Motor neuron (in vitro differentiated cells): ENCODE measurements around the gene CCDC33. TPM values are rescaled to one million over a fixed set of nuclear protein-coding genes. Genes with fewer than 3 reads are reported as not detected.

Source experiments
- ATAC-seq, 8 experiments: fragments of 200-7000 bp; cut with Tn5 transposase; replicated peaks in 6 of 8; 2 replicates each; pipeline ENCODE4 v1.8.0; 2021; ENCODE audit warnings: mild to moderate bottlenecking in 8 of 8, moderate library complexity in 8 of 8
- H3K27ac ChIP-seq, 2 donors: fragments of 250-450 bp; sonication (Bioruptor Pico); 2 replicates each; pipeline ENCODE4 v1.9.0; 2021; ENCODE audit warnings: antibody characterized with exemption in 2 of 2, mild to moderate bottlenecking in 2 of 2, moderate library complexity in 1 of 2
- H3K4me1 ChIP-seq, 2 donors: fragments of 250-450 bp; sonication (Bioruptor Pico); replicated peaks in 1 of 2; 2 replicates each; pipeline ENCODE4 v1.6.1; 2021; ENCODE audit warnings: antibody characterized with exemption in 2 of 2, mild to moderate bottlenecking in 2 of 2, moderate library complexity in 1 of 2
- H3K4me3 ChIP-seq, 5 donors: fragments of 250-450 bp; sonication (Bioruptor Pico); 2 replicates each; pipeline ENCODE4 v1.9.0; 2021; ENCODE audit warnings: antibody characterized with exemption in 5 of 5, mild to moderate bottlenecking in 5 of 5, moderate library complexity in 4 of 5
- WGBS, 10 experiments: fragments of 450-650 bp; shearing (Covaris generic); methylation state at CpG; one replicate each; pipeline ENCODE4 v1.0.0; 2022; 5-methylcytosine and 5-hydroxymethylcytosine counted together
- in situ Hi-C, 9 experiments: fragments of 400-800 bp; cut with MboI; loops; one replicate each; pipeline ENCODE4 v1.15.0; 2021; ENCODE audit warnings: low sequenced_read_pairs in 9 of 9, low pct_unique_long_range_greater_than_20kb in 2 of 9; ENCODE audit not compliant: unreplicated experiment in 9 of 9
- total RNA-seq, 8 experiments: library from RNA; unstranded; fragments of 300-600 nt; gene quantifications; 2 replicates each; pipeline versions ENCODE4 v1.2.3 to v1.2.4, GENCODE V29; 2022

The CCDC33 gene
- total RNA-seq, 8 experiments from 2014 or later: 0.66 to 18.3 (median 6.2) TPM

DNA sequence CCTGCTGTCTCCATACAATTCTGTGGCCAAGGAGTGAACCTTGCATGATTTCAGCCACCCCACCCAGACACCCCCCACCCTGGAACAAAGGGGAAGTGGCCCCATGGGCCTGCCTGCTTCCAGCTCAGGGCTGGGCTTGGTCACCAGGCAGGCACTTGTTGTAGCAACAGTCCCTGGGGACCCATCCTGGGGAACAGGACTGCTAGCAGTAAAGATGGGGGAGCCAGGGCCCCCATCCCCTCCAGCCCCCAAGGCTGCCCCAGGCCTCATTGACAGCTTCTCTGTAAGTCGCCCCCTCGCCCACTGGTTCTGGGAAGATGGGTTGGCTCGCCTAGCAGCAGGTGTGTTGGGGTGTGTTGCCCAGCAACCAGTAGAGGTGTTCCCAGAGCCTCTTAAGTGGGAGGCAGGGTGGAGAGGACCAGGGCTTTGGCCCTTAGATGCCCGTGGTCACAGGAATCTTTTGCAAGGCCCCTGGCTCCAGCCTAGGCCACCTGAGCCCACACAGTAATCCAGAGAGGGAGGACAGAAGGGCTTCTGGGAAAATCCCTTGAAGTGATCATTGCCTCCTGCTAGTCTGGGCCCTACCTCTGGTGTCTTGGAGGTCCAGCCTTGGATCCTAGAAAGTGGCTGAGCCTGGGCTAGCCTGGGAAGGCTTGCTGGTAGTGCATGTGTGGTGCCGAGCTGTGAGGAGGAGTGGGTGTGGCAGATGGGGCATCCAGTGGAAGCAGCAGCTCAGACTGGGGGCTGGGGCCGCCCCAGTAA lies 82.4 kb downstream of the CCDC33 start:
- in situ Hi-C loops: loop anchor here in 6 of 9 experiments (10.0 to 25.0 kb wide), 3 partner anchors 181 to 356 kb away; partner anchors contain the start of gene ISLR2 (in 4 of the 6)
- Histone ChIP-seq H3K27ac (peak overlapping the region; percentile 76 to 94), H3K4me1 (peaks cover 72 to 74% of the 10 kb centered on the region in 2 donors), H3K4me3 (no peak overlapping the region)
- 100% methylated on average over 1 of the region's 6 CpGs; no CpG with 5 or more reads in 8 of the 10 experiments for WGBS, 10 experiments
- ATAC-seq: peak; percentile 9 to 63 (median 44)

- in situ Hi-C loops: loop anchor here in 6 of 9 experiments (10.0 to 25.0 kb wide), 3 partner anchors 182 to 357 kb away; partner anchors contain the start of gene ISLR2 (in 4 of the 6)
- H3K27ac ChIP-seq: peak overlapping the region; percentile 76 to 94
Measured at GRCh38 chr15:74319138-74319460, 83.0 kb downstream of the CCDC33 start.

GRCh38 chr15:74319596-74320351 lies 83.6 kb downstream of the CCDC33 start:
- peak in 6 of 8 experiments; percentile 2 to 36 (median 16) for ATAC-seq
- peak overlapping the region; percentile 76 to 94 for H3K27ac ChIP-seq
- peaks cover 62% of the 10 kb centered on the region in 2 donors for H3K4me1 ChIP-seq
- H3K4me3 ChIP-seq: no peak overlapping the region
- in situ Hi-C loops: loop anchor here in 6 of 9 experiments (10.0 to 25.0 kb wide), 4 partner anchors 182 to 357 kb away; partner anchors contain the start of gene ISLR2 (in 4 of the 6)
- 0 to 78% (median 25%) methylated on average over 1 to 3 of the region's 8 CpGs; no CpG with 5 or more reads in 6 of the 10 experiments for WGBS, 10 experiments

More at GRCh38 chr15:74319138-74319460, 83.0 kb downstream of the CCDC33 start:
- no peak for ATAC-seq
- WGBS, 10 experiments: 87% methylated on average over 3 of the region's 5 CpGs; no CpG with 5 or more reads in 9 of the 10 experiments
- Histone ChIP-seq H3K4me1 (peaks cover 67 to 69% of the 10 kb centered on the region in 2 donors), H3K4me3 (no peak overlapping the region)

DNA sequence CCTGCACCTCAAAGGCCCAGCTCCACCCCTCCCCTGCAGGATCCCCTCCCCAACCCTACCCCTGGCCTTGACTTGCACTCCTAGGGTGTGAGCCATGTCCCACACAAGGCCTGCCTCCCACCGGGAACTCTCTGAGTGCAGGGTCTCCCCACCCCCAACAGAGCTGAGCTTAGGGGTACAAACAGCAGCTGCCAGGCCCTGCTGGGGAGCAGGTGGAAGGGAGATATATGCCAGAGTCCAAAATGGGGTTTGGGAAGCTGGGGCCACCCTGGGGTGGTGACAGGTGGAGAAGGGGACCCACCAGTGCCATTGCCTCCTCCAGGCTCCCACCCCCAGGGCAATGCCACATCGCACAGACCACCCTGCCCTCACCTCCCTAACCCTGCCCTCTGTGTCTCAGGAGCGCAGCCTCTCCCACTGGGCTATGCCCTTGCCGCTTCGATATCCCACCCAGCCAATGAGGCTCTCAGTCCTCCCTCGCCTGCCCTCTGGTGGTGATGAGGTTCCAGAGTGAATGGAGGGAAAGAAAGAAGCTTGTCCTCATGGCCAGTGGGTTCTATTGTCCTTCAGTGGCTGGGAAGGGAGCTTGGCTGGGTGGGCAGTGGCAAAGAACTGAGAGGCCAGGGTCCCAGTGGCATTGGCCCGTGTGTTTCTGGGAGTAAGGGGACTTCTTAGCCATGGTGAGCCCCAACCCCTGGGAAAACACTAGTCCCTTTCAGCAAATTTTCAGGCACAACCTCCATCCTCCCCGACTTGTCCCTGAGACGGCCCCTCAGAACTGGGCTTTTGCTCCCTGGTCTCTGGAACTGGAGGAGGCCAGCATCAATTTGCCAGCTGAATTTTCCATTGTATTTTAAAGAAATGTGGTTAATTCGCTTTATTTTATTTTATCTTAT lies 84.5 kb downstream of the CCDC33 start:
- ATAC-seq: peak in 6 of 8 experiments; percentile 46 to 57 (median 50)
- Histone ChIP-seq H3K4me3 (no peak overlapping the region), H3K27ac (peak overlapping the region; percentile 76 to 94), H3K4me1 (peaks cover 54% of the 10 kb centered on the region in 2 donors)
- 44 to 89% (median 80%) methylated on average over 1 to 6 of the region's 10 CpGs; no CpG with 5 or more reads in 6 of the 10 experiments for WGBS, 10 experiments
- in situ Hi-C loops: loop anchor here in 6 of 9 experiments (10.0 to 25.0 kb wide), 3 partner anchors 183 to 358 kb away; partner anchors contain the start of gene ISLR2 (in 4 of the 6)

- peak in 7 of 8 experiments; percentile 38 to 91 (median 48) for ATAC-seq
- Histone ChIP-seq H3K4me3 (no peak overlapping the region), H3K27ac (no peak overlapping the region), H3K4me1 (peaks cover 40 to 41% of the 10 kb centered on the region in 2 donors)
- WGBS, 10 experiments: 0 to 30% methylated on average over 1 to 2 of the region's 6 CpGs; no CpG with 5 or more reads in 8 of the 10 experiments
- in situ Hi-C loops: loop anchor here in 6 of 9 experiments (10.0 to 25.0 kb wide), 3 partner anchors 185 to 360 kb away; partner anchors contain the start of gene ISLR2 (in 4 of the 6)
Measured at GRCh38 chr15:74322558-74323180, 86.5 kb downstream of the CCDC33 start.

DNA sequence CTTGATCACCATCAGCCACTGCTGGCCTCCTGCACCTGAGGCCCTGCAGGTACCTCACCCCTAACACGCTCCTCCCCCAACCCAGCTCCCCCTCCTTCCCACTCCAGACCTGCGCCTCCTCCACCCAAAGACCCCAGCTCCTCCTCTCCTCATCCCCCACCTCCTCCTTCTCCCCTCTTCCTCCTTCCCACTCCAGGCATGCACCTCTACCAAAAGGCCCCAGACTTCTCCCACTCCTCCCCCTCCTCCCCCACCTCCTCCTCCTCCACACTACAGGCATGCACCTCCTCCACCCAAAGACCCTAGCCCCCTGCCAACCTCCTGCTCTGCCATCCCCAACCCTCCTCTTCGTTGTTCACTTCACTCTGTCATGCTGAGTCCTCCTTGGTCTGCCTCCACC lies 88.6 kb downstream of the CCDC33 start:
- no CpG with 5 or more reads among the region's 3 CpGs for WGBS, 10 experiments
- no peak overlapping the region for H3K4me3 ChIP-seq
- no peak overlapping the region for H3K27ac ChIP-seq
- in situ Hi-C loops: loop anchor here in 7 of 9 experiments (10.0 to 25.0 kb wide), 3 partner anchors 187 to 362 kb away; partner anchors contain the start of gene ISLR2 (in 4 of the 7)
- ATAC-seq: no peak
- peaks cover 19 to 25% of the 10 kb centered on the region in 2 donors for H3K4me1 ChIP-seq

DNA sequence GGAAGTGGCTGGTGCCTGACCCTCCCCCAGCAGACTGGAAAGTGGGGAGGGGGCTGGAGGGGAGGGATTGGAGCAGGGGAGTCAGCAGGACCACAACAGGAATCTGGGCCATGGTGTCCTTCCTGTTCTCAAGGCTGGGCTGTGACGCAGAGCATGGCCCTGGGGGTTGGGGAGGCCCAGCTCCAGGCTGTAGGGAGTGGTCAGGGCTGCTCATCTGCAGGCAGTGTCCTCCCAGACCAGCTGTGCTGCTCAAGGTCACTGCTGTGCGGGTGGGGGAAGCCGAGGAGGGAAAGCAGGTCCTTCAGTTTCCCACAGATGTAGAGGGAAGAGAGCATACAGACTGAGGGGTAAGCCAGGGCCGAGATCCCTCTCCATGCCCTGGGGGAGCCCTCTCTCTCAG lies 90.6 kb downstream of the CCDC33 start:
- in situ Hi-C loops: loop anchor here in 3 of 9 experiments (10.0 to 25.0 kb wide), 2 partner anchors 272 to 364 kb away; no protein-coding TSS in a partner anchor
- 40 to 100% methylated on average over 1 of the region's 4 CpGs; no CpG with 5 or more reads in 8 of the 10 experiments for WGBS, 10 experiments

GRCh38 chr15:74327756-74328155 lies 91.6 kb downstream of the CCDC33 start:
- in situ Hi-C loops: loop anchor here in 3 of 9 experiments (10.0 to 25.0 kb wide), 2 partner anchors 273 to 365 kb away; no protein-coding TSS in a partner anchor
- 46 to 84% (median 60%) methylated on average over 1 to 4 of the region's 6 CpGs; no CpG with 5 or more reads in 4 of the 10 experiments for WGBS, 10 experiments
- Histone ChIP-seq H3K27ac (peak overlapping the region in 1 of 2 donors; percentile 27), H3K4me1 (peaks cover 7 to 12% of the 10 kb centered on the region in 2 donors), H3K4me3 (no peak overlapping the region)
- ATAC-seq: peak in 2 of 8 experiments; percentile 13 to 17

More for the DNA sequence above, 90.6 kb downstream of the CCDC33 start:
- Histone ChIP-seq H3K4me3 (no peak overlapping the region), H3K4me1 (peaks cover 7 to 12% of the 10 kb centered on the region in 2 donors), H3K27ac (peak overlapping the region in 1 of 2 donors; percentile 48)
- ATAC-seq: peak in 7 of 8 experiments; percentile 9 to 93 (median 55)

- no peak overlapping the region for H3K4me3 ChIP-seq
- peaks cover 7 to 12% of the 10 kb centered on the region in 2 donors for H3K4me1 ChIP-seq
- 20 to 67% (median 55%) methylated on average over 1 to 6 of the region's 10 CpGs; no CpG with 5 or more reads in 3 of the 10 experiments for WGBS, 10 experiments
- ATAC-seq: peak in 1 of 8 experiments; percentile 23
- in situ Hi-C loops: loop anchor here in 3 of 9 experiments (10.0 to 25.0 kb wide), 2 partner anchors 274 to 366 kb away; no protein-coding TSS in a partner anchor
- H3K27ac ChIP-seq: no peak overlapping the region
Measured at GRCh38 chr15:74328331-74329056, 92.4 kb downstream of the CCDC33 start.

GRCh38 chr15:74330861-74331408 lies 94.8 kb downstream of the CCDC33 start:
- no peak overlapping the region for H3K4me3 ChIP-seq
- peaks cover 7 to 12% of the 10 kb centered on the region in 2 donors for H3K4me1 ChIP-seq
- in situ Hi-C loops: loop anchor here in 1 of 9 experiments (25.0 kb wide), 1 partner anchor 369 kb away; no protein-coding TSS in a partner anchor
- no peak for ATAC-seq
- H3K27ac ChIP-seq: no peak overlapping the region
- WGBS, 10 experiments: 60 to 80% (median 74%) methylated on average over 1 to 6 of the region's 11 CpGs; no CpG with 5 or more reads in 5 of the 10 experiments
